ENCODE results near the gene DYRK1B. TPM values are rescaled to one million over a fixed set of nuclear protein-coding genes. Genes with fewer than 3 reads are reported as not detected.

DYRK1B gene
- total and polyA plus RNA-seq, 2 donors (not counting 1 experiment from before 2014, with no cell fraction given) = 26.1 to 36.6 TPM

DNA sequence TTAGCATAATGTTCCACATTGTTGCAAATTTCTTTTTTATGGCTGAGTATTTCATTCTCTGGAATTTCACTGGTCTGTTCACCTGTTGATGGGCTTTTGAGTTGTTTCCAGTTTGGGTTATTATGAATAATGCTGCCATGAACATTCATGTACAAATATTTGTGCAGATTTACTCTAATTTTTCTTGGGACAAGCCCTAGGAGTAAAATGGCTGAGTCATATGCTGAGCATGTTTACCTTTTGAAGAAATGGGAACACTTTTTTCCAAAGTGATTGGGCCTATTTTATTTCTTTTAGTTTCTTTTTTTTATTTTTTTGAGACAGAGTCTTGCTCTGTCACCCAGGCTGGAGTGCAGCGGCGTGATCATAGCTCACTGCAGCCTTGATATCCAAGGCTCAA is 16.9 kb upstream of the DYRK1B start:
- H3K27ac Mint-ChIP-seq = no peak overlapping the region
- intact Hi-C loops (cut with micrococcal nuclease) = no loop called here
- Histone ChIP-seq H3K9me3 (ENCODE audit: control extremely low read depth in 1 of 3, control insufficient read depth in 2 of 3, insufficient read depth in 1 of 3, low read length in 2 of 3) (no peaks in the 10 kb centered on the region), H3K27ac (ENCODE audit: low read length in 2 of 2) (no peak overlapping the region), H3K79me2 (ENCODE audit: control insufficient read depth, insufficient read depth, low read length) (peaks cover 3% of the 10 kb centered on the region), H3K36me3 (replicated peaks in 1 of 2; ENCODE audit: control extremely low read depth in 1 of 2, control insufficient read depth in 1 of 2, extremely low read depth in 1 of 2, insufficient read depth in 2 of 2, low read length in 1 of 2) (no peaks in the 10 kb centered on the region), H3K4me2 (replicated peaks; ENCODE audit: low read depth, low read length, poor library complexity, severe bottlenecking) (no peak overlapping the region), H3K9ac (ENCODE audit: low read length) (no peak overlapping the region), H2AFZ (ENCODE audit: insufficient read depth, low read depth, low read length, poor library complexity, severe bottlenecking) (no peak overlapping the region), H3K4me3 (ENCODE audit: control extremely low read depth in 1 of 5, extremely low read depth in 1 of 5, insufficient read depth in 1 of 5, low read depth in 2 of 5, low read length in 4 of 5) (no peak overlapping the region), H4K20me1 (ENCODE audit: control insufficient read depth, insufficient read depth, low read length, poor library complexity, severe bottlenecking) (no peaks in the 10 kb centered on the region), H3K27me3 (replicated peaks in 1 of 4; ENCODE audit: control extremely low read depth in 1 of 4, control insufficient read depth in 3 of 4, insufficient read depth in 4 of 4, low read length in 3 of 4) (peaks cover 0 to 8% (median 0%) of the 10 kb centered on the region in 4 experiments), H3K4me1 (ENCODE audit: control insufficient read depth in 2 of 2, insufficient read depth in 2 of 2, low read length in 2 of 2) (peaks cover 4 to 8% of the 10 kb centered on the region in 2 donors)
- ATAC-seq (ENCODE audit: low read depth) = no peak
- 56% methylated on average over 2 of the region's 2 CpGs for WGBS (ENCODE audit: insufficient coverage)
- H3K4me1 Mint-ChIP-seq = peaks cover 13% of the 10 kb centered on the region
- TF ChIP-seq CTCF (IDR thresholded peaks at IDR 0.05) (no peak), EZH2 (IDR thresholded peaks at IDR 0.05; ENCODE audit: borderline replicate concordance, insufficient read depth, low read depth, low read length, poor library complexity, severe bottlenecking) (no peak)
- H3K4me3 Mint-ChIP-seq = no peak overlapping the region
- POLR2A ChIA-PET = no interaction called here
- no peaks in the 10 kb centered on the region for H3K9me3 Mint-ChIP-seq (ENCODE audit: insufficient read depth)
- H3K27me3 Mint-ChIP-seq = peaks cover 19% of the 10 kb centered on the region
- CTCF ChIA-PET = no interaction called here
- no peak for DNase-seq

DNA sequence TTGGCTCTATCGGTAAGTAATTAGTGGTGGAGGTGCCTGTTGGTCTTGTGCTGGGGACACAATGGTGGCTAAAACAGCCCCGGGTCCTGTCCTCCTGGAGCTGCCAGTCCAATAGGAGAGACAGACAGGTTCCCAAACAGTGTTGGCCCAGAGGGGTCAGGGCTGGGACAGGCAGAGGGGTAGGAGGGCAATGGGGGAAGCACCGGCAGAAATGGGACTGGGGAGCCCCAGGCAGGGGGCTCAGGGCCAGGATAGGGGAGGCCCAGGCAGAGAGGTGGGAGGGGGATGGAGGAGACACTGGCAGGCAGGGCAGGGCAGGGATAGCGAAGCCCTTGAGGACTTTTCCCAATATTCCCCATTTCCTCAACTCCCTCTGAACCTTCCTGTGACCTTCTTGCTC is 14.4 kb upstream of the DYRK1B start:
- no peaks in the 10 kb centered on the region for H3K36me3 ChIP-seq (replicated peaks in 1 of 2; ENCODE audit: control extremely low read depth in 1 of 2, control insufficient read depth in 1 of 2, extremely low read depth in 1 of 2, insufficient read depth in 2 of 2, low read length in 1 of 2)
- POLR2A ChIA-PET = no interaction called here
- peaks cover 19 to 28% of the 10 kb centered on the region in 2 donors for H3K4me1 ChIP-seq (ENCODE audit: control insufficient read depth in 2 of 2, insufficient read depth in 2 of 2, low read length in 2 of 2)
- no peaks in the 10 kb centered on the region for H3K9me3 ChIP-seq (ENCODE audit: control extremely low read depth in 1 of 3, control insufficient read depth in 2 of 3, insufficient read depth in 1 of 3, low read length in 2 of 3)
- H3K9ac ChIP-seq (ENCODE audit: low read length) = no peak overlapping the region
- H3K4me3 ChIP-seq (ENCODE audit: control extremely low read depth in 1 of 5, extremely low read depth in 1 of 5, insufficient read depth in 1 of 5, low read depth in 2 of 5, low read length in 4 of 5) = no peak overlapping the region
- H4K20me1 ChIP-seq (ENCODE audit: control insufficient read depth, insufficient read depth, low read length, poor library complexity, severe bottlenecking) = peaks cover 21% of the 10 kb centered on the region
- H3K4me2 ChIP-seq (replicated peaks; ENCODE audit: low read depth, low read length, poor library complexity, severe bottlenecking) = no peak overlapping the region
- peaks cover 28% of the 10 kb centered on the region for H3K79me2 ChIP-seq (ENCODE audit: control insufficient read depth, insufficient read depth, low read length)
- TF ChIP-seq CTCF (IDR thresholded peaks at IDR 0.05) (no peak), EZH2 (IDR thresholded peaks at IDR 0.05; ENCODE audit: borderline replicate concordance, insufficient read depth, low read depth, low read length, poor library complexity, severe bottlenecking) (no peak)
- peaks cover 0 to 4% (median 0%) of the 10 kb centered on the region in 4 experiments for H3K27me3 ChIP-seq (replicated peaks in 1 of 4; ENCODE audit: control extremely low read depth in 1 of 4, control insufficient read depth in 3 of 4, insufficient read depth in 4 of 4, low read length in 3 of 4)
- H3K27me3 Mint-ChIP-seq = peaks cover 9% of the 10 kb centered on the region
- 90% methylated on average over 2 of the region's 4 CpGs for WGBS (ENCODE audit: insufficient coverage)
- DNase-seq = no peak
- intact Hi-C loops (cut with micrococcal nuclease) = no loop called here
- H2AFZ ChIP-seq (ENCODE audit: insufficient read depth, low read depth, low read length, poor library complexity, severe bottlenecking) = no peak overlapping the region
- H3K9me3 Mint-ChIP-seq (ENCODE audit: insufficient read depth) = no peaks in the 10 kb centered on the region
- no peak overlapping the region for H3K4me3 Mint-ChIP-seq
- H3K4me1 Mint-ChIP-seq = peaks cover 35% of the 10 kb centered on the region
- H3K27ac ChIP-seq (ENCODE audit: low read length in 2 of 2) = no peak overlapping the region
- CTCF ChIA-PET = interaction anchor here (6.2 kb wide), 1 partner anchor 122 kb away, joined by 43 read pairs; the partner anchor contains the start of gene PSMC4
- no peak for ATAC-seq (ENCODE audit: low read depth)
- H3K27ac Mint-ChIP-seq = no peak overlapping the region
